Measurements from ENCODE around the gene PLXNB3.

Gene PLXNB3

GRCh38 chrX:153767674-153768055, 3.6 kb downstream of the PLXNB3 start:
- Histone ChIP-seq H3K4me1 (peaks cover 57 to 69% (median 65%) of the 10 kb centered on the region in 10 experiments), H4K20me1 (peaks cover 0 to 70% (median 18%) of the 10 kb centered on the region in 11 experiments; a peak in 11 of 22 replicates), H3K4me2 (peak overlapping the region; percentile 52 to 84 (median 74)), H3K9ac (peak overlapping the region in 8 of 11 experiments; percentile 5 to 57 (median 44); a peak in 4 of 22 replicates), H3K36me3 (no peaks in the 10 kb centered on the region), H3K27ac (peak overlapping the region in 8 of 11 experiments; percentile 19 to 59 (median 57); a peak in 14 of 22 replicates), H3K9me3 (replicated peaks in 1 of 11) (peaks cover 0 to 9% (median 0%) of the 10 kb centered on the region in 11 experiments; a peak in 6 of 22 replicates), H3K27me3 (peaks cover 6 to 61% (median 18%) of the 10 kb centered on the region in 11 experiments; a peak in 19 of 22 replicates), H3K4me3 (no peak overlapping the region; a peak in 1 of 20 replicates)
- no peak for TF ChIP-seq Cebpa-rat (IDR thresholded peaks at IDR 0.05)

DNA sequence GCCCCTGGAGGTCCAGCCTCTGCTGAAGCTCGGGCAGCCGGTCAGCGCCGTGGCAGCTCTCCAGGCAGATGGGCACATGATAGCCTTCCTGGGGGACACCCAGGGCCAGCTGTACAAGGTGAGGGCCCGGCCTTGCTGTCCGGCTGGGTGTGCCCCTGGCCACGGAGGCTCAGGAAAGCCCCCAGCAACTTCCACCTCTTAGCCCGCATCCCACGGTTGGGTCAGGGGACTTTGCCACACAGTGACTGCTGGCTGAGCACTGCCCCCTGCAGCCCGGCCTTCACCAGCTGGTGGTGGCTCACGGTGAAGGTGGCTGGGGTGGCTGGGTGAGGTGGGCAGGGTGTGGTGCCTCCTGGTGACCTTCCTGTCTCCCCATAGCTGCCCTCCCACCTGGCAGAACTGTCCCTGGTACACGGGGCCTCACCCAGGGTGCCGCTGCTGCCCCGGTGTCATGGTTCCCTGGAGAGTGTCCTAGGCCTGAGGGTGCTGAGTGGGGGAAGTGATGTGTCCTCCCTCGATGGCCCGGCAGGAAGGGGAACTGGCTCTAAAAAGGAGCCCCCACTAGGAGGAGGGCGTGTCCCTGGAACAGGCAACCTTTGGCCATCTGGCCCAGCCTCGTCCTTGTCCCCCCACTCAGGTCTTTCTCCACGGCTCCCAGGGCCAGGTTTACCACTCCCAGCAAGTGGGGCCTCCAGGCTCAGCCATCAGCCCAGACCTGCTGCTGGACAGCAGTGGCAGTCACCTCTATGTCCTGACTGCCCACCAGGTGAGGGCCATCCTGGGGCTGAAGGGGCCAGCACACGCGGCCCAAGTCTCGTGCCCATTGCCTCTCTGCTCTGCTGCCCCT, 4.5 kb downstream of the PLXNB3 start:
- Histone ChIP-seq H3K4me1 (peaks cover 57 to 68% (median 64%) of the 10 kb centered on the region in 10 experiments), H3K4me2 (peak overlapping the region; percentile 52 to 84 (median 74)), H3K9me3 (replicated peaks in 1 of 11) (peaks cover 0 to 18% (median 7%) of the 10 kb centered on the region in 11 experiments; a peak in 9 of 22 replicates), H4K20me1 (peaks cover 0 to 70% (median 10%) of the 10 kb centered on the region in 11 experiments; a peak in 10 of 22 replicates), H3K9ac (peak overlapping the region in 9 of 11 experiments; percentile 5 to 57 (median 42); a peak in 9 of 22 replicates), H3K27ac (peak overlapping the region in 9 of 11 experiments; percentile 19 to 59 (median 56); a peak in 17 of 22 replicates), H3K4me3 (peak overlapping the region in 1 of 10 experiments; percentile 52; a peak in 3 of 20 replicates), H3K27me3 (peaks cover 0 to 52% (median 10%) of the 10 kb centered on the region in 11 experiments; a peak in 14 of 22 replicates), H3K36me3 (no peaks in the 10 kb centered on the region)
- no peak for TF ChIP-seq Cebpa-rat (IDR thresholded peaks at IDR 0.05)

DNA sequence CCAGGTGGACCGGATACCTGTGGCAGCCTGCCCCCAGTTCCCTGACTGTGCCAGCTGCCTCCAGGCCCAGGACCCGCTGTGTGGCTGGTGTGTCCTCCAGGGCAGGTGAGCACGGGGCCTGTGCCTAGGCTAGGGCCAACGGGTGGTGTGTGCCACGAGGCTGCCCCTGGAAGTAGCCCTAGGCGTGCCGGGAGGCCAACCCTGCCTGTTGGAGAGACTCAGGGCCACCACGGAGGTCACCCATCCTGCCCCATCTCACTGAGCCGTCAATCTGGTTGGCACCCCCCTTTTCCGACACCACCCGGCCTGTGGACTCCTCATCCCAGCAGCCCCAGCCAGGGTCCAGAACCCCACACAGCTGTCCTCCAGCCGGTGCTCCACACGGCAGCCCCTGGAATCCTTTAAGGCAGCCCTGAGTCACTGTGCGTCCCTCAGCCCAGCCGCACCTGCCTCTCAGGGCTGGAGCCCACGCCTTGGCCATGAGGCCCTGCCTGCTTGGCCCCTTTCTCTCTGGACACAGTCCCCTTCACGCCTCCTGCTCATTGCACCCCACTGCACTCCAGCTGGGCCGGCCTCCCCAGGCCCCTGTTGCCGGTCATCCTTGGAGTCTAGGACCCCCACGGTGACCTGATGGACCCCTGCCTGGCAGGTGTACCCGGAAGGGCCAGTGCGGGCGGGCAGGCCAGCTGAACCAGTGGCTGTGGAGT, 5.3 kb downstream of the PLXNB3 start:
- no peak overlapping the region for H3K9ac ChIP-seq
- no peaks in the 10 kb centered on the region for H3K36me3 ChIP-seq
- peaks cover 0 to 48% (median 7%) of the 10 kb centered on the region in 11 experiments; a peak in 11 of 22 replicates for H3K27me3 ChIP-seq
- no peak for TF ChIP-seq Cebpa-rat (IDR thresholded peaks at IDR 0.05)
- peaks cover 0 to 70% (median 4%) of the 10 kb centered on the region in 11 experiments; a peak in 10 of 22 replicates for H4K20me1 ChIP-seq
- H3K27ac ChIP-seq = 0 out of 22 replicates have a peak overlapping the region, but pooled peaks of 3 of the 11 experiments have one; percentile 35 to 58 (median 56)
- peaks cover 50 to 60% (median 58%) of the 10 kb centered on the region in 10 experiments for H3K4me1 ChIP-seq
- H3K4me3 ChIP-seq = no peak overlapping the region
- peak overlapping the region; percentile 52 to 84 (median 74); a peak in 17 of 22 replicates for H3K4me2 ChIP-seq
- peaks cover 0 to 26% (median 14%) of the 10 kb centered on the region in 11 experiments; a peak in 11 of 22 replicates for H3K9me3 ChIP-seq (replicated peaks in 1 of 11)

DNA sequence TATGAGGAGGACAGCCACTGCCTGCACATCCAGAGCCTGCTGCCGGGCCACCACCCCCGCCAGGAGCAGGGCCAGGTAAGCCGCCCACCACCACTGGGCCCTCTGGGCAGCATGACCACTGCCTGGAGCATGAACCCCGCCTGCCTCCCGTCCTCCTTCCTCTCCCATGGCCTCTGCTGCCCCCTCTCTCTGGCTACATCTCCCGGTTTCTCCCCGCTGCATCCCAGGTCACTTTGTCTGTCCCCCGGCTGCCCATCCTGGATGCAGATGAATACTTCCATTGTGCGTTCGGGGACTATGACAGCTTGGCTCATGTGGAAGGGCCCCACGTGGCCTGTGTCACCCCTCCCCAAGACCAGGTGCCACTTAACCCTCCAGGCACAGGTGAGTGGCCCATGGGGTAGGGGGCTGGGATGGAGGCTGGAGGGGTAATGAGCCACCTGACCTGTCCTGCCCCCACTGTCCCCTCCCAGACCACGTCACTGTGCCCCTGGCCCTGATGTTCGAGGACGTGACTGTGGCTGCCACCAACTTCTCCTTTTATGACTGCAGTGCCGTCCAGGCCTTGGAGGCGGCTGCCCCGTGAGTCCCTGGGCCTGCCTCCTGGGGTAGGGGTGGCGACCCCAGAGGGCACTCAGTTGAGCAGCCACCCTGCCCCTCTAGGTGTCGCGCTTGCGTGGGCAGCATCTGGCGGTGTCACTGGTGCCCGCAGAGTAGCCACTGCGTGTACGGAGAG, 6.0 kb downstream of the PLXNB3 start:
- H3K4me1 ChIP-seq = peaks cover 43 to 53% (median 51%) of the 10 kb centered on the region in 10 experiments
- H4K20me1 ChIP-seq = peaks cover 0 to 67% (median 0%) of the 10 kb centered on the region in 11 experiments; a peak in 9 of 22 replicates
- peaks cover 0 to 33% (median 22%) of the 10 kb centered on the region in 11 experiments; a peak in 13 of 22 replicates for H3K9me3 ChIP-seq (replicated peaks in 1 of 11)
- no peak overlapping the region; a peak in 2 of 22 replicates for H3K4me2 ChIP-seq
- H3K4me3 ChIP-seq = no peak overlapping the region
- no peak overlapping the region for H3K9ac ChIP-seq
- no peaks in the 10 kb centered on the region for H3K36me3 ChIP-seq
- no peak for TF ChIP-seq Cebpa-rat (IDR thresholded peaks at IDR 0.05)
- H3K27me3 ChIP-seq = peaks cover 0 to 41% (median 5%) of the 10 kb centered on the region in 11 experiments; a peak in 9 of 22 replicates
- H3K27ac ChIP-seq = no peak overlapping the region

GRCh38 chrX:153770601-153771414, 6.8 kb downstream of the PLXNB3 start:
- H3K27me3 ChIP-seq = peaks cover 0 to 33% (median 5%) of the 10 kb centered on the region in 11 experiments; a peak in 6 of 22 replicates
- H3K4me1 ChIP-seq = peaks cover 35 to 46% (median 43%) of the 10 kb centered on the region in 10 experiments
- H3K4me3 ChIP-seq = no peak overlapping the region

DNA sequence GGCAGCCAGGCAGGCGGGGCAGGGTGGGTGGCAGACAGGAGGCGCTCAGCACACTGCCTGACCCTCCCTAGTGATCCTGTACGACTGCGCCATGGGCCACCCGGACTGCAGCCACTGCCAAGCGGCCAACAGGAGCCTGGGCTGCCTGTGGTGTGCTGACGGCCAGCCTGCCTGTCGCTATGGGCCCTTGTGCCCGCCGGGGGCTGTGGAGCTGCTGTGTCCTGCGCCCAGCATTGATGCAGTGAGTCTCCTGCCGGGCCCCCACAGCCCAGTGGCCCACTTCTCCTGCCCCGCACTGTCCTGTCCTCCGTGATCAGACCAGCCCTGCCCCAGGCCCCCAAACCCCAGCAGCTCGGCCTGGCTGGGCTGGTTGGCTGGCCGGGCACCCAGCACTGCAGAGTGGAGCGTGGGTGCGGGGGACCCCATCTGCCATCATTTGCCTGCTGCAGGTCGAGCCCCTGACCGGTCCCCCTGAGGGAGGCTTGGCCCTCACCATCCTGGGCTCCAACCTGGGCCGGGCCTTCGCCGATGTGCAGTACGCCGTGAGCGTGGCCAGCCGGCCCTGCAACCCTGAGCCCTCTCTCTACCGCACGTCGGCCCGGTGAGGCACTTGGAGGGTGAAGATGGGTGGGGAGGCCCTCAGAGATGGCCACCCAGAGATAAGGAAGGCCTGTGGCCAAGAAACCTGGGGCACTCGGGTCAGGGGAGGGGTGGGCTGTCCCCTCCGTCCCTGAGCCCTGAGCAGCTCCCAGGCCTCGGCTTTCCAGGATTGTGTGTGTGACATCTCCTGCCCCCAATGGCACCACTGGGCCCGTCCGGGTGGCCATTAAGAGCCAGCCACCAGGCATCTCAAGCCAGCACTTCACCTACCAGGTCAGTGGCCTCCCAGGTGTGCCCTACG, 7.6 kb downstream of the PLXNB3 start:
- Histone ChIP-seq H3K36me3 (no peaks in the 10 kb centered on the region), H4K20me1 (peaks cover 0 to 53% (median 0%) of the 10 kb centered on the region in 11 experiments; a peak in 8 of 22 replicates), H3K4me2 (0 out of 22 replicates have a peak overlapping the region, but pooled peaks of 2 of the 11 experiments have one; percentile 8 to 30), H3K27me3 (peaks cover 0 to 25% (median 5%) of the 10 kb centered on the region in 11 experiments; a peak in 5 of 22 replicates), H3K9me3 (replicated peaks in 1 of 11) (peaks cover 0 to 42% (median 27%) of the 10 kb centered on the region in 11 experiments; a peak in 13 of 22 replicates), H3K4me3 (no peak overlapping the region), H3K4me1 (peaks cover 28 to 39% (median 36%) of the 10 kb centered on the region in 10 experiments), H3K9ac (no peak overlapping the region), H3K27ac (no peak overlapping the region)
- no peak for TF ChIP-seq Cebpa-rat (IDR thresholded peaks at IDR 0.05)

More at GRCh38 chrX:153770601-153771414, 6.8 kb downstream of the PLXNB3 start:
- H3K9ac ChIP-seq = no peak overlapping the region
- H3K27ac ChIP-seq = no peak overlapping the region
- peaks cover 0 to 41% (median 26%) of the 10 kb centered on the region in 11 experiments; a peak in 13 of 22 replicates for H3K9me3 ChIP-seq (replicated peaks in 1 of 11)
- TF ChIP-seq Cebpa-rat (IDR thresholded peaks at IDR 0.05) = no peak
- no peaks in the 10 kb centered on the region for H3K36me3 ChIP-seq
- H3K4me2 ChIP-seq = no peak overlapping the region
- H4K20me1 ChIP-seq = peaks cover 0 to 59% (median 0%) of the 10 kb centered on the region in 11 experiments; a peak in 8 of 22 replicates
